Measurements from ENCODE around the gene NAV3. TPM values are rescaled to one million over a fixed set of nuclear protein-coding genes. Genes with fewer than 3 reads are reported as not detected.

NAV3 gene
- polyA plus RNA-seq, 1 experiment: 91.7 TPM

- CTCF ChIA-PET: interaction anchor here (1.3 kb wide), 1 partner anchor 28 kb away, joined by 3 read pairs; no protein-coding TSS in a partner anchor
Measured at GRCh38 chr12:78181544-78182162, 351.0 kb downstream of the NAV3 start.

GRCh38 chr12:78183824-78184223 lies 353.1 kb downstream of the NAV3 start:
- TF ChIP-seq CTCF (IDR thresholded peaks at IDR 0.05; ENCODE audit: insufficient read depth, low read depth, low read length): no peak
- H3K27me3 ChIP-seq (ENCODE audit: control insufficient read depth, insufficient read depth, low read length): no peaks in the 10 kb centered on the region
- peaks cover 5% of the 10 kb centered on the region; the same call in 1 of the 2 replicates for H3K36me3 ChIP-seq (ENCODE audit: control insufficient read depth, insufficient read depth, low read length)
- ChIA-PET CTCF (interaction anchor here (1.0 kb wide), 1 partner anchor 211 kb away, joined by 3 read pairs; no protein-coding TSS in a partner anchor), POLR2A (no interaction called here)
- DNase-seq (ENCODE audit: low read depth): no peak
- no peak overlapping the region for H3K4me3 ChIP-seq (ENCODE audit: low read depth, low read length)

More at GRCh38 chr12:78181544-78182162, 351.0 kb downstream of the NAV3 start:
- H3K27me3 ChIP-seq (ENCODE audit: control insufficient read depth, insufficient read depth, low read length): no peaks in the 10 kb centered on the region
- H3K36me3 ChIP-seq (ENCODE audit: control insufficient read depth, insufficient read depth, low read length): peaks cover 7% of the 10 kb centered on the region; the same call in 1 of the 2 replicates
- POLR2A ChIA-PET: no interaction called here
- H3K4me3 ChIP-seq (ENCODE audit: low read depth, low read length): no peak overlapping the region
- no peak for DNase-seq (ENCODE audit: low read depth)
- peak; percentile 42 for TF ChIP-seq CTCF (IDR thresholded peaks at IDR 0.05; ENCODE audit: insufficient read depth, low read depth, low read length)

DNA sequence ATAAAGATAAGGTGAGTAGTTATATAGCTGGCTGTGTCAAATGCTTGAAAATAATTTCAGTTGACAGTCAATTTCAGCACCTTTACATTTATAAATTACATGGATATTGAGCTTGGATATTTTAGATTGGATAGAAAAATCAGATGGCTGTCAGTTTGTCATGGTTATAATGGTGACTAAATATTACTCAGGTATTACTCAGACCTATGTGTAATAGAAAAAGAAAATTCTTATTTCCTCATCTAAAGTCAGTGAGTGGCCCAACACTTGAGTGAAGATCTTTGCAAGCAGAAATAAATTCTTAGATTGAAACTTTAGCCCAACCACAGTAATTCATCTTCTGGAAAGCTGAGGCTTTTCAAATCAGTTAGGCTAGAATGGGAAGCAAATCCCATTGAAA lies 354.4 kb downstream of the NAV3 start:
- no peak for TF ChIP-seq CTCF (IDR thresholded peaks at IDR 0.05; ENCODE audit: insufficient read depth, low read depth, low read length)
- Histone ChIP-seq H3K4me3 (ENCODE audit: low read depth, low read length) (no peak overlapping the region), H3K27me3 (ENCODE audit: control insufficient read depth, insufficient read depth, low read length) (no peaks in the 10 kb centered on the region), H3K36me3 (ENCODE audit: control insufficient read depth, insufficient read depth, low read length) (peaks cover 3% of the 10 kb centered on the region; the same call in 1 of the 2 replicates)
- ChIA-PET POLR2A (no interaction called here), CTCF (no interaction called here)
- no peak for DNase-seq (ENCODE audit: low read depth)

- TF ChIP-seq CTCF (IDR thresholded peaks at IDR 0.05; ENCODE audit: insufficient read depth, low read depth, low read length): no peak
- ChIA-PET POLR2A (no interaction called here), CTCF (no interaction called here)
- Histone ChIP-seq H3K4me3 (ENCODE audit: low read depth, low read length) (no peak overlapping the region), H3K27me3 (ENCODE audit: control insufficient read depth, insufficient read depth, low read length) (no peaks in the 10 kb centered on the region), H3K36me3 (ENCODE audit: control insufficient read depth, insufficient read depth, low read length) (peaks cover 2% of the 10 kb centered on the region; the same call in 1 of the 2 replicates)
- no peak for DNase-seq (ENCODE audit: low read depth)
Measured at GRCh38 chr12:78185651-78186050, 355.0 kb downstream of the NAV3 start.

DNA sequence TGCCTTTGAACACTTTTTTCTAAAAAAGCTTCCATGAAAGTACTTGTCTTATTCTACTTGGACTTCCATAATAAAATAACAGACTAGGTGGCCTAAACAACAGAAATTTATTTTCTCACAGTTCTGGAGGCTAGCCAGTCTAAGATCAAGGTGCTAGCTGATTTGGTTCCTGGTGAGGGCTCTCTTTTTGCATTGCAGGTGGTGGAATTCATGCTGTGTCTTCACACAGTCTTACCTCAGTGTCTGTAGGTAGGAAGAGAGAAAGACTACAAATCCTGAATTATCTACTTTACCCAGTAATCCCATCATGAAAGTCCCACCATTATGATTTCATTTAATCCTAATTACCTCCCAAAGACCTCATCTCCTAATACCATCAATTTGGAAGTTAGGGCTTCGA lies 356.0 kb downstream of the NAV3 start:
- DNase-seq (ENCODE audit: low read depth): no peak
- no peaks in the 10 kb centered on the region for H3K36me3 ChIP-seq (ENCODE audit: control insufficient read depth, insufficient read depth, low read length)
- ChIA-PET POLR2A (no interaction called here), CTCF (no interaction called here)
- H3K4me3 ChIP-seq (ENCODE audit: low read depth, low read length): no peak overlapping the region
- no peak for TF ChIP-seq CTCF (IDR thresholded peaks at IDR 0.05; ENCODE audit: insufficient read depth, low read depth, low read length)
- no peaks in the 10 kb centered on the region for H3K27me3 ChIP-seq (ENCODE audit: control insufficient read depth, insufficient read depth, low read length)
